ENCODE results near the gene PRICKLE1.
A peak's percentile ranks its signal among the peaks of the same experiment; 100 is the strongest.

PRICKLE1 gene

GRCh38 chr12:42588524-42589464, 752 bp downstream of the PRICKLE1 start:
- DNase-seq: peak in 18 of 51 donors; percentile 4 to 44 (median 18)

- DNase-seq: peak in 1 of 51 donors; percentile 4
Measured at GRCh38 chr12:42587601-42588523, 1.7 kb downstream of the PRICKLE1 start.

- DNase-seq: no peak
Measured at GRCh38 chr12:42586268-42586667, 3.3 kb downstream of the PRICKLE1 start.

- no peak for DNase-seq
Measured at GRCh38 chr12:42585841-42586216, 3.7 kb downstream of the PRICKLE1 start.

- no peak for DNase-seq
Measured at GRCh38 chr12:42585154-42585840, 4.2 kb downstream of the PRICKLE1 start.

- DNase-seq: no peak
Measured at GRCh38 chr12:42584651-42585111, 4.9 kb downstream of the PRICKLE1 start.

GRCh38 chr12:42583016-42583415, 6.5 kb downstream of the PRICKLE1 start:
- no peak for DNase-seq

- DNase-seq: no peak
Measured at GRCh38 chr12:42582498-42582897, 7.0 kb downstream of the PRICKLE1 start.

GRCh38 chr12:42582050-42582449, 7.5 kb downstream of the PRICKLE1 start:
- no peak for DNase-seq

GRCh38 chr12:42576374-42576773, 13.2 kb downstream of the PRICKLE1 start:
- DNase-seq: no peak

- DNase-seq: no peak
Measured at GRCh38 chr12:42575717-42576116, 13.8 kb downstream of the PRICKLE1 start.

GRCh38 chr12:42574851-42575266, 14.7 kb downstream of the PRICKLE1 start:
- DNase-seq: no peak

GRCh38 chr12:42571327-42572009, 18.1 kb downstream of the PRICKLE1 start:
- DNase-seq: no peak

- no peak for DNase-seq
Measured at GRCh38 chr12:42570076-42570475, 19.5 kb downstream of the PRICKLE1 start.

GRCh38 chr12:42568952-42569915, 20.3 kb downstream of the PRICKLE1 start:
- peak in 1 of 51 donors; percentile 32 for DNase-seq

- DNase-seq: no peak
Measured at GRCh38 chr12:42565633-42566032, 23.9 kb downstream of the PRICKLE1 start.

GRCh38 chr12:42564996-42565395, 24.6 kb downstream of the PRICKLE1 start:
- DNase-seq: no peak

- no peak for DNase-seq
Measured at GRCh38 chr12:42564556-42564955, 25.0 kb downstream of the PRICKLE1 start.

- no peak for DNase-seq
Measured at GRCh38 chr12:42560977-42561376, 28.6 kb downstream of the PRICKLE1 start.

Data from hypothalamus (tissue), 51 donors.